ENCODE data around the gene KIF6. TPM values are rescaled to one million over a fixed set of nuclear protein-coding genes. Genes with fewer than 3 reads are reported as not detected.
A peak's percentile ranks its signal among the peaks of the same experiment; 100 is the strongest.

The KIF6 gene
- total and polyA plus RNA-seq, 4 donors: 1.1 to 7.8 (median 4.5) TPM

GRCh38 chr6:39378175-39378959 lies 346.8 kb downstream of the KIF6 start:
- WGBS, 2 donors: 75 to 79% methylated on average over 10 of the region's 10 CpGs
- Histone ChIP-seq H3K27me3 (ENCODE audit: control insufficient read depth in 3 of 3, insufficient read depth in 3 of 3, low read length in 2 of 3) (no peaks in the 10 kb centered on the region), H3K4me3 (no peak overlapping the region), H3K27ac (ENCODE audit: low read depth in 1 of 2, low read length in 1 of 2) (no peak overlapping the region), H3K36me3 (ENCODE audit: control insufficient read depth in 4 of 4, insufficient read depth in 4 of 4, low read length in 4 of 4) (no peaks in the 10 kb centered on the region), H3K9me3 (ENCODE audit: control insufficient read depth in 4 of 4, insufficient read depth in 3 of 4, low read length in 3 of 4) (peaks cover 0 to 2% (median 0%) of the 10 kb centered on the region in 4 donors), H3K9ac (ENCODE audit: insufficient read depth in 1 of 2, low read length in 2 of 2) (peak overlapping the region in 1 of 2 donors; percentile 7), H3K4me1 (ENCODE audit: control insufficient read depth in 5 of 5, insufficient read depth in 5 of 5, low read length in 5 of 5) (peaks cover 0 to 21% (median 6%) of the 10 kb centered on the region in 5 donors)
- TF ChIP-seq CTCF (IDR thresholded peaks at IDR 0.05; ENCODE audit: control extremely low read depth, extremely low read depth): no peak
- ATAC-seq (ENCODE audit: insufficient read depth, low FRiP score) (no peak), DNase-seq (peak in 1 of 3 donors; percentile 43)

GRCh38 chr6:39377539-39377950 lies 347.7 kb downstream of the KIF6 start:
- H3K4me1 ChIP-seq (ENCODE audit: control insufficient read depth in 5 of 5, insufficient read depth in 5 of 5, low read length in 5 of 5): peaks cover 0 to 21% (median 6%) of the 10 kb centered on the region in 5 donors
- H3K27me3 ChIP-seq (ENCODE audit: control insufficient read depth in 3 of 3, insufficient read depth in 3 of 3, low read length in 2 of 3): no peaks in the 10 kb centered on the region
- no peak overlapping the region for H3K4me3 ChIP-seq
- peaks cover 0 to 2% (median 0%) of the 10 kb centered on the region in 4 donors for H3K9me3 ChIP-seq (ENCODE audit: control insufficient read depth in 4 of 4, insufficient read depth in 3 of 4, low read length in 3 of 4)
- DNase-seq (peak; percentile 87 to 94 (median 93)), ATAC-seq (ENCODE audit: insufficient read depth, low FRiP score) (peak; percentile 61)
- no peak overlapping the region for H3K27ac ChIP-seq (ENCODE audit: low read depth in 1 of 2, low read length in 1 of 2)
- 13 to 31% methylated on average over 6 of the region's 6 CpGs for WGBS, 2 donors
- TF ChIP-seq CTCF (IDR thresholded peaks at IDR 0.05; ENCODE audit: control extremely low read depth, extremely low read depth): peak; percentile 38
- no peak overlapping the region for H3K9ac ChIP-seq (ENCODE audit: insufficient read depth in 1 of 2, low read length in 2 of 2)
- H3K36me3 ChIP-seq (ENCODE audit: control insufficient read depth in 4 of 4, insufficient read depth in 4 of 4, low read length in 4 of 4): no peaks in the 10 kb centered on the region

- peaks cover 0 to 21% (median 6%) of the 10 kb centered on the region in 5 donors for H3K4me1 ChIP-seq (ENCODE audit: control insufficient read depth in 5 of 5, insufficient read depth in 5 of 5, low read length in 5 of 5)
- ATAC-seq (ENCODE audit: insufficient read depth, low FRiP score) (no peak), DNase-seq (no peak)
- no peak overlapping the region for H3K9ac ChIP-seq (ENCODE audit: insufficient read depth in 1 of 2, low read length in 2 of 2)
- no peak for TF ChIP-seq CTCF (IDR thresholded peaks at IDR 0.05; ENCODE audit: control extremely low read depth, extremely low read depth)
- H3K27ac ChIP-seq (ENCODE audit: low read depth in 1 of 2, low read length in 1 of 2): no peak overlapping the region
- no peaks in the 10 kb centered on the region for H3K36me3 ChIP-seq (ENCODE audit: control insufficient read depth in 4 of 4, insufficient read depth in 4 of 4, low read length in 4 of 4)
- 77 to 85% methylated on average over 3 of the region's 3 CpGs for WGBS, 2 donors
- H3K9me3 ChIP-seq (ENCODE audit: control insufficient read depth in 4 of 4, insufficient read depth in 3 of 4, low read length in 3 of 4): peaks cover 0 to 2% (median 0%) of the 10 kb centered on the region in 4 donors
- no peak overlapping the region for H3K4me3 ChIP-seq
- no peaks in the 10 kb centered on the region for H3K27me3 ChIP-seq (ENCODE audit: control insufficient read depth in 3 of 3, insufficient read depth in 3 of 3, low read length in 2 of 3)
Measured at GRCh38 chr6:39375405-39375804, 349.8 kb downstream of the KIF6 start.

All from lung (tissue), 12 donors.